G401 (cell line): ENCODE measurements around the gene CLMN. TPM values are rescaled to one million over a fixed set of nuclear protein-coding genes. Genes with fewer than 3 reads are reported as not detected.

ENCODE experiments used
- DNase-seq: peaks from one replicate; pipeline ENCODE4 v3.0.0-alpha.2; 2015; ENCODE audit warnings: low spot score
- in situ Hi-C: cut with HindIII; loops from 2 replicates; pipeline ENCODE4 v1.10.0; 2016; ENCODE audit warnings: low sequenced_read_pairs, mixed read lengths
- total RNA-seq: library from RNA; depleted of rRNA; stranded (reverse); fragments of >200 nt; shearing (Covaris generic); gene quantifications from 2 replicates; pipeline ENCODE4 v1.2.3, GENCODE V29; 2014

The CLMN gene
- total RNA-seq, 1 experiment from 2014 or later, result not detected

GRCh38 chr14:95323917-95324316 is 4.2 kb upstream of the CLMN start:
- in situ Hi-C loops, result no loop called here

DNA sequence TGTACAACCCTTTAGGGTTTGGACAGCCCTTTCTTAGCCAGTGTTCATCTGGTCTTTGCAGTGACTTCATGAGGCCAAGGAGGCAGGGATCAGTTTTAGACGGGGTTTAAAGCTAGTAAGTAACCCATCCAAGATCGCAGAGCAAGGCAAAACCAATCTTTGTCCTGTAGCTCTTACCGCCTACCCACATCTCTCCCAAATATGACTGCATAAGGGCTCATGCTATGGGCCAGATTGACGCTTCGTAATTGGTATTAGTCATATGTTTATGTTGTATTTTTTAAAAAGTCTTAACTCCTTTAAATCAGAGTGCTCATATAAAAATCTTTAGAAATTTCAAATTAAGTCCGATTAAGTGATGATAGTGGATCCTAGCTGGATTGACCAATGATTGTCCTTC is 3.7 kb upstream of the CLMN start:
- DNase-seq, result no peak
- in situ Hi-C loops, result no loop called here

More at GRCh38 chr14:95323917-95324316, 4.2 kb upstream of the CLMN start:
- no peak for DNase-seq

DNA sequence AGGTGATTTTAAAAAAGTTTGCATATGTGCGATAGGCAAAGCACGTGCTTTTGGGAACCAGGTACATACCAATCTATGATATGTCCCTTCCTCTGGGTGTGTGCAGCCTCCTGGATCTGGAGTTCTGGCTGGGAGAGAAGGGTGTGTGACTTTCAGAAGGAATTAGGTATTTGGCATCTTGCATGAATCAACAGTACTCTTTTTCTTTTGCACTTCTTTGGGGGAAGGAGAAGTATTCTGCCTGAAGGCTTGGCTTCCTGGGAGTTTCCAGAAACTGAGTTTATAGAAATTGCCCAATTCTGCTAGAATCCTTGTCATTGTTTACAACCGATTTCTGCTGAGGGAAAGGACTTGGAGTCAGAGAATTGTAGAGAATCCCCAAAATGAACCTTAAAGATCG is 2.9 kb upstream of the CLMN start:
- no peak for DNase-seq
- in situ Hi-C loops, result no loop called here

DNA sequence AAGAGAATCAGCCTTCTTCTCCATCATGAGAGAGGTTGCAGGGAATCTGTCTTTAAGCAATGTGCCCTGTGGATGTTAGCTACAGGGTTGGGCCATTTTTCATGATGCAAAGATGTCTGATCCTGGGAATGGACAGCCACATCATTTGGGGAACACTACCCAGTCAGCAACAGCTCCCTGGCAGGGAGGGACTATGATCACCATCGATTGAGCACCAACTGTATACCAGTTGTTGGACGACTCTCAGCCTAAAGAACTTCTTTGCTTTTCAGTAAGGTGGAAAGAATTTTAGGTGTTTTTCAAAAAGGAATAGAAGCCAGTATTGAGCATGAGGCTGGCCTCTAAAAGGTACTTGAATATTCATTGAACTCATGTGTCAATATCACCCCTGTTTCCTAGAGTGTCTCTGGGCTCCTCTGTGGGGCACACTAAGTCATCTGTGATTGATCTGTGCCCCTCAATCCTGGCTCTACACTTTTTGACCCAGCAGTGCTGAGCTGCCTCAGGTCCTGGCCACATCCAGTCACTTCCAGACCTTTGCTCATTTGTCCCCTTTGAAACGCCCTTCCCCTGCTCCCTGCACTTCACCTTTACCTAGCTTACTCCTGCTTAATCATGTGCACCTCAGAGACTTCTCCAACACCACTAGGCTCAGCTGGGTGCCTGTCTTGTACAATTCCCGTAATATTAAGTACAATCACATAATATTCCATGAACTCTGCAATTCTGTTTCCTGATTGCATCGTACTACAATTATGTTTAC is 2.2 kb upstream of the CLMN start:
- DNase-seq, result no peak
- in situ Hi-C loops, result no loop called here

DNA sequence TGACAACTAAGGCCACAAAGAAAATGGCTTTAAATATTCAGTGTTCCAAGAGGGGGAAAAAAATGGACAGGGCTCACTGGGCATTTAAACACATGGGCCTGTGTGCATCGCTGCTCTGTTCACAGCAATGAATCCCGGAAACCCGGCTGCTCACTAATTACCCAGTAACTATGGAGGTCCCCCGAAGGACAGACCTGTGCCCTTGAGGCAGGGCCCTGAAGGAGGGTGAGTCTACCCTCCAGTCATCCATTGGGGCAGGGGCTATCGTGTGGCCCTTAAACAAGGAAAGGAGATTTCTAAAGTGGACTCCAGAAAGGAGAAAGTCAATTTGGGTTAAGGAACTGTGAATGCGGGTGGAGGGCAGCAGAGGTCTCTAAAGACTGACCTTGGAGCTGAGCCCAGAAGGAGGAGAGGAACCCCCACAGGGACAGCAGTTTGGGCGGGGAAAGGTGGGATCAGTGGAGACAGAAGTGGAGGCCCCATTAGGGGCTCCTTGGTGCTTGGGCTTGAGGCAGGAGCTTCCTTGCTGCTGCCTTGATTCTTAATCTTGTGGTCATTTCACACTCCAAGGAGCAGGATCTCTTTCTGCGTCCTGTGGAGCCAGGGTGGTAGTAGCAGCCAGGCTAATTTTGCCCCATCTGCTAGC is 1.4 kb upstream of the CLMN start:
- DNase-seq, result peak; percentile 47
- in situ Hi-C loops, result no loop called here

DNA sequence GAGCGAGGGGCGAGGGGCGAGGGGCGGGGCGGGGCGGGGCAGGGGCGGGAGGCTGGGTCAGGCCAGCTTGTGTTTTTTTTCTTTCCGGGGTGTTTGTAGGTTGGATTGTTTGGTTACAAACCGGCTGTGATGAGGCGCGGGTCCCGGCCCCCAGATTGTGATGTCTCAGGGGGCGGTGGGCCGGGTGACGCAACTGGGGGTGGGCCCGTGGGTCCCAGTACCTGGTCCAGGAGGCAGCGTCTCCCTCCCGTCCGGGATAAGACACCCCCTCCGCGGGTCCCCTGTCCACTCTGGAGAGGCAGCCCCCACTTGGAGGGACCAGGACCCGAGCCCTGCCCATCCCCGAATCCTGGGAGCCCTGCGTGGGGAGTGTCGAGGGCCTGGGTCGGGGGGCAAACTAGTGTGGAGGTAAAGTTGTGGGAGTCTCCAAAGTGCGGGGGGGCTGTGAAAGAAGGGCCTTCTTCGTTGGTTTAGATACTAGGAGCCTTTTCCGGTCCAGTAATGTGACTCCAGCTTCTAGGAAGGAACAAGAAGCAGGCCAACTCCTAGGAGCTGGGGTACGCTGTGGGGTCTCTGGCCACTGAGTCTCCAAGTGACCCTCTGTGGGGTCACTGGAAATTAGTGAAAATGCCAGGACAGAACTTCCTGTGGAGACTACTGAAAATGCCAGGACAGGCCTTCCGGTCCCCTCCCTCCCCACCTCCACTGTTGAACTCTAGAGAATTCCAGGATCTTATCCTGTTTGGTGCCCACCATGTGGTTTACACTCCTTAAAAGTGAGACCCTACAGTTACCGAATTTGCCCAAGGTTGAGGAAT is 579 bp upstream of the CLMN start:
- DNase-seq, result no peak
- in situ Hi-C loops, result no loop called here

DNA sequence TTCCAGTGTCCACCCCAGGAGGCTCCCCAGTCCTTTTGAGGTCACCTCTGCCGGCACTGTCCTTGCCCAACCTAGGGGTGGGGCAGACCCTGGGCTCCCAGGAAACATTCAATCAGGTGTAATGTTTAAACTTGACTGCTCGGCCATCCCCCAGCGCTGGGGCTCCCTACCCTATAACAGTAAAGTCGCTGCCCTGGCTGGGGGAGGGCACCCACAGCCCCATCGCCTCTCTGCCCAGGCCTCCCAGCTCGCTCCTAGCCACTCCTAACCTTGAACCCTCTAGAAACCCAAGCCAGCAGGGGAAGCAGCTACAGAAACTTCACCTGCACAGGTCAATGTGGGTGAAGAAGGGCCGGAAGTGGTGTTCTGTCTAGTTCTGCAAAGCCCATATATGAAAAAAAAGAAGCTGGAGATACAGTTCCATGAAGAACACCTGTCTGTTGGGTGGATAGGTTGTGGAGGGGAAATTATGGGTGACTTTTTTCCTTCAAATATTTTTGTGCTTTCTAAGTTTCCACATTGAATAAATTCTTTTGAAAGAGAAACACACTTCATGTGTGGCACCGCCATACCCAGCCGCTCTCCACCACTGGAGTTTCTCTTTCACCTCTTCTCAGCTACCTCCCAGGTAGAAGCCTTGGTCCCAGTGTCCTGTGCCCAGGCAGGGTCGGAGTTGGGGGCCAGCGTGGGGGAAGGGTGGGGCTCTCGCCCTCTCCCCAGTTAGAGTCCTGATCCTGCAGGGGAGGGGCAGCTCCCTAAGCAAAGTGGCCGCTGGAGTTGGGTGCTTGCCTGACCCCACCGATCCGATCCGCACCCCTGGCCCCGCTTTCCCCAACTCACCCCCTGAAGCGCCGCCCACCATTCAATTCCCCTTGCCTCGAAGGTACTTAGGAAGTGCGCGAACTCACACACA is 1.1 kb downstream of the CLMN start:
- in situ Hi-C loops, result no loop called here
- no peak for DNase-seq

GRCh38 chr14:95317817-95318343 is 1.8 kb downstream of the CLMN start:
- in situ Hi-C loops, result no loop called here

DNA sequence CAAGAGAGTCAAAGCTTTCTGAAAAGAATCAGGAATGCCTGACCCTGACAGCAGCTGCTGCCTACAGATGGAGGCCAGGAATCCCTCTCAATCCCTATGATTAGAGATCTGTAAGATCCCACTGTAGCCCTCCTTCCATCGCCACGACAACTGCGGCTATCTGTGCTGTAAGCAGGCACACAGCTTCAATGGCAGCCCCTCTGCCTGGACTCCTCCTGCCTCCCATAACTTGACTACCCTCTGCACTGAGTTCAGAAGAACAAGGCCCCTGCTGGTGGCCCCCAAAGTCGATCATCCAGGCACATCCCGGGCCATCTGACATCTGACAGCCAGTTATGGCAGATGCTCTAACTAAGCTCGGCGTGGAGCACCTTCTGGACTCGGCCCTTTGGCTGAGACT is 2.9 kb downstream of the CLMN start:
- DNase-seq, result peak; percentile 19
- in situ Hi-C loops, result no loop called here

More at GRCh38 chr14:95317817-95318343, 1.8 kb downstream of the CLMN start:
- DNase-seq, result no peak

GRCh38 chr14:95315579-95315978 is 4.1 kb downstream of the CLMN start:
- DNase-seq, result no peak
- in situ Hi-C loops, result no loop called here

GRCh38 chr14:95315156-95315555 is 4.6 kb downstream of the CLMN start:
- in situ Hi-C loops, result no loop called here
- no peak for DNase-seq

DNA sequence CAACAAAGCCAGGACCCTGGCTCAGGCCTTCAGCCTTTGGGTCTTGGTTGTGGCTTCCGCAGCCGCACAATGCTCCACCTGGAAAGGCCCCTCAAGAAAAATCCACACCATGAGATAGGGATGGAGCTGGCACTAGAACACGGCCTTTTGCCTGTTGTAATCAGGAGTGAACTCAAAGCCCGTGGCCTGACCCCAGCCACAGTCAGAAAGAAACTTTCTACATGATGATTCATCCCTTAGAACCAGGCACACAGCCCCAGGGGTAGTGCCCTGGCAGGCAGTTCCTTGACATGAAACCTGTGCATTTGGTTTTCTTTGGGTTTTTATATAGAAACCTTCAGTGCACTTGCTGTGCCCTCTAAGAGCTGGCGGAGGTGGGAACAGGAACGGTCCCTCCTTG is 5.1 kb downstream of the CLMN start:
- in situ Hi-C loops, result no loop called here
- DNase-seq, result no peak

- in situ Hi-C loops, result no loop called here
- no peak for DNase-seq
Measured at GRCh38 chr14:95313707-95314106, 6.0 kb downstream of the CLMN start.

DNA sequence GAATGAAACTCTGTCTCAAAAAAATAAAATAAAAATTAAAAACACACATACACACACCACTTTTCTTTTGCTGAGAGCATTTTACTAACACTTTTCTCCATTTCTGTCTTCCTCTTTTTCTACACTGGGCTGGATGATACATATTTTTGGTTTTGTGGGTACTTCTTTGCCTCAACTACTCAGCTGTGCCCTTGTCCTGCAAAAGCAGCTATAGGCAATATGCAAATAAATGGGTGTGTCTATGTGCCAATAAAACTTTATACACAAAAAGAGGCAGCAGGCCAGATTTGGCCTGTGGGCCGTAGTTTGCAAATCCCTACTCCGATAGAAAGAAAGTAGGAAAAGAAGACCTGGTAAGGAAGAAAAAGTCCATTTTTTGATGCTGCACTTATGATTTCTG is 6.5 kb downstream of the CLMN start:
- no peak for DNase-seq
- in situ Hi-C loops, result no loop called here

DNA sequence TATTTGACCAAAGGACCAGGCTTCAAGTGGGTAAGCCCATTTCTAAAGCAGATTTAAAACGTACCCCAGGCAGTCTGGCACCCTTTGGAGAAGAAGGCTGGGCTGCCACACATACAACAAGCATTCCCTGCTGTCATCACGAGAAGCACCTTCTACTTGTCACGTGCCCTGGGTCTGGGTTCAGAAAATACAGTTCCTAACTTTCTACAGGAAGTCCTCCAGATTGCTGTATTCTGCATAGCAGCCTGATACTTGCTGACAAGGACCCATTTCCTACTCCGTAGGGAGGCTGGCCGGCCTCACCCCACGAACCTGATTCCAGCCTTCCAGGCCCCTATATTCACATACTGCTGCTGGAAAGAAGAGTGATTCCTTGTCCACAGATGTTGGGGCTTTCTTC is 7.4 kb downstream of the CLMN start:
- DNase-seq, result no peak
- in situ Hi-C loops, result no loop called here

DNA sequence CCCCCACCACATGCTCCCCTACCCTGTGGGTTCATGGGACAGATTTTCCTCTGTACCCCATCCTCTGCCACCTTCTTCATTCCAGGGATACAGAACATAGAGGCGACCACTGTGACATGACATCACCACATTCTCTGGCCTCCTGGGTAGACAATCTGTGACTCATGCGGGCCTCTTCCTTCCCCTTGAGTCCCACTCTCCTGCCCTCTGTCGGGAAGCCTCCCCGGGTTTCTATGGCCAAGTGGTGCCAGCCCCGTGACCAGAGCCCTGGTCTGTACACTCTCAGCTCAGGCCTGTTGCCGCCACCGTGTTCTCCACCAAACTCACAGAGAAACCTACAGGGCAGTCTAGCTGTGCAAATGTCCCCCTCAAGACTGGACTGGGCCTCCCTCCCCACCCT is 8.0 kb downstream of the CLMN start:
- in situ Hi-C loops, result no loop called here
- no peak for DNase-seq

- in situ Hi-C loops, result no loop called here
- no peak for DNase-seq
Measured at GRCh38 chr14:95310635-95311380, 8.9 kb downstream of the CLMN start.
